GM12878 (cell line): ENCODE measurements around the gene ELL2. TPM values are rescaled to one million over a fixed set of nuclear protein-coding genes. Genes with fewer than 3 reads are reported as not detected.

Experiments used
- ATAC-seq: fragments of 200-7000 bp; cut with Tn5 transposase; 3 replicates; pipeline ENCODE4 v1.9.1; 2020; ENCODE audit warnings: mild to moderate bottlenecking, moderate library complexity
- BruUV-seq: library from RNA; stranded (reverse); fragments of 400-500 nt; replicated peaks from 2 replicates; lab custom pipeline; 2021; lab: Mats Ljungman, UMichigan
- CTCF ChIA-PET: fragments of 300-600 bp; sonication (Branson Sonifier 250); formaldehyde crosslinking; extraction: SDS; loops from one replicate; lab custom pipeline; 2021; ENCODE audit warnings: inconsistent platforms; lab: Yijun Ruan, JAX
- POLR2A ChIA-PET: fragments of 350-600 bp; formaldehyde crosslinking; extraction: SDS; loops from one replicate; lab custom pipeline; 2021; ENCODE audit warnings: inconsistent platforms; lab: Charles Lee
- RAD21 ChIA-PET: fragments of 300-600 bp; sonication (Branson Sonifier 250); formaldehyde crosslinking; loops from one replicate; lab custom pipeline; 2023; ENCODE audit warnings: antibody characterized with exemption; ENCODE audit not compliant: unreplicated experiment; lab: Charles Lee
- SMC1A ChIA-PET: fragments of 300-600 bp; sonication (Branson Sonifier 250); formaldehyde crosslinking; loops from one replicate; lab custom pipeline; 2023; ENCODE audit not compliant: unreplicated experiment, uncharacterized antibody; lab: Charles Lee
- DNase-seq: peaks from one replicate; pipeline ENCODE4 v3.0.0-alpha.2; 2011; ENCODE audit warnings: low read depth, low spot score
- FAIRE-seq: peaks from 3 replicates; lab custom pipeline; 2011; peaks lifted over from hg19 to GRCh38; lab: Jason Lieb, UNC
- H2AFZ ChIP-seq: 2 replicates; pipeline ENCODE4 v1.6.0; 2011; ENCODE audit warnings: low read depth, low read length, control low read depth; ENCODE audit not compliant: control insufficient read depth
- H3K27ac ChIP-seq: 2 replicates; pipeline ENCODE4 v1.5.1; 2011; ENCODE audit warnings: control low read depth; ENCODE audit not compliant: control insufficient read depth, insufficient read depth
- H3K27me3 ChIP-seq, 2 experiments: replicated peaks in 1 of 2; 2 replicates each; pipeline versions ENCODE4 v1.6.0 to v1.6.1; 2011; ENCODE audit warnings: low read length in 1 of 2; ENCODE audit not compliant: control insufficient read depth in 2 of 2, insufficient read depth in 2 of 2
- H3K36me3 ChIP-seq, 2 experiments: 2 replicates each; pipeline ENCODE4 v1.5.1; 2011; ENCODE audit warnings: low read length in 1 of 2; ENCODE audit not compliant: control insufficient read depth in 2 of 2, insufficient read depth in 2 of 2
- H3K4me1 ChIP-seq: 2 replicates; pipeline ENCODE4 v1.6.1; 2011; ENCODE audit warnings: mild to moderate bottlenecking, low read length, moderate library complexity, mixed read lengths; ENCODE audit not compliant: control insufficient read depth, insufficient read depth
- H3K4me2 ChIP-seq: 2 replicates; pipeline ENCODE4 v1.6.0; 2011; ENCODE audit warnings: control low read depth; ENCODE audit not compliant: control insufficient read depth, insufficient read depth
- H3K4me3 ChIP-seq: fragments of 200-600 bp; sonication (generic); 2 replicates; pipeline ENCODE4 v1.5.1; 2016
- H3K79me2 ChIP-seq: 2 replicates; pipeline ENCODE4 v1.6.0; 2011; ENCODE audit warnings: low read length; ENCODE audit not compliant: control insufficient read depth, insufficient read depth
- H3K9ac ChIP-seq: 2 replicates; pipeline ENCODE4 v1.8.0; 2011; ENCODE audit warnings: low read length, control low read depth, mixed read lengths; ENCODE audit not compliant: control insufficient read depth, insufficient read depth
- H3K9me3 ChIP-seq: replicated peaks from 3 replicates; pipeline ENCODE4 v1.5.1; 2011; ENCODE audit warnings: mild to moderate bottlenecking, low read length; ENCODE audit not compliant: control insufficient read depth, insufficient read depth
- H4K20me1 ChIP-seq: 2 replicates; pipeline ENCODE4 v1.6.0; 2011; ENCODE audit not compliant: control insufficient read depth, insufficient read depth
- ATF2 ChIP-seq: IDR thresholded peaks from 2 replicates; pipeline ENCODE4 v1.6.1; 2012; ENCODE audit warnings: low read length, inconsistent platforms
- CBX3 ChIP-seq: fragments of 200-600 bp; sonication (generic); IDR thresholded peaks from 2 replicates; pipeline ENCODE4 v1.6.1; 2016; ENCODE audit warnings: low read depth, borderline replicate concordance
- CHD2 ChIP-seq: IDR thresholded peaks from 2 replicates; pipeline ENCODE4 v1.6.1; 2011; ENCODE audit warnings: low read depth, low read length, improper control_type of control experiment, borderline replicate concordance
- E2F8 ChIP-seq: fragments of 450-650 bp; IDR thresholded peaks from 2 replicates; pipeline ENCODE4 v1.6.1; 2018; ENCODE audit warnings: mild to moderate bottlenecking, low read depth, moderate library complexity; ENCODE audit not compliant: partially characterized antibody
- EZH2 ChIP-seq: IDR thresholded peaks from 2 replicates; pipeline ENCODE4 v1.6.1; 2012; ENCODE audit warnings: low read depth, mild to moderate bottlenecking, control low read depth, inconsistent platforms, low read length, borderline replicate concordance; ENCODE audit not compliant: control insufficient read depth
- FOXK2 ChIP-seq: fragments of 450-650 bp; IDR thresholded peaks from 2 replicates; pipeline ENCODE4 v1.6.1; 2017; ENCODE audit warnings: mild to moderate bottlenecking, moderate library complexity
- GABPA ChIP-seq: IDR thresholded peaks from 2 replicates; pipeline ENCODE4 v1.6.1; 2014; ENCODE audit warnings: antibody characterized with exemption, low read depth, mild to moderate bottlenecking, inconsistent platforms
- MXI1 ChIP-seq: fragments of 150-350 bp; IDR thresholded peaks from 2 replicates; pipeline ENCODE4 v1.6.1; 2011; ENCODE audit warnings: low read depth, mild to moderate bottlenecking, inconsistent platforms, low read length, improper control_type of control experiment
- PAX5 ChIP-seq: IDR thresholded peaks from 2 replicates; pipeline ENCODE4 v1.6.1; 2011; ENCODE audit warnings: low read depth, low read length, borderline replicate concordance
- PML ChIP-seq: IDR thresholded peaks from 2 replicates; pipeline ENCODE4 v1.6.1; 2012; ENCODE audit warnings: low read length, inconsistent platforms
- POLR2A ChIP-seq: IDR thresholded peaks from 2 replicates; pipeline ENCODE4 v1.6.1; 2011; ENCODE audit warnings: low read depth, mild to moderate bottlenecking, low read length
- PRDM15 ChIP-seq: fragments of 450-650 bp; formaldehyde crosslinking; IDR thresholded peaks from 2 replicates; pipeline ENCODE4 v1.4.0; 2020; ENCODE audit warnings: mild to moderate bottlenecking, moderate library complexity
- RELB ChIP-seq: fragments of 450-650 bp; IDR thresholded peaks from 2 replicates; pipeline ENCODE4 v1.6.1; 2017; ENCODE audit warnings: low read depth, mild to moderate bottlenecking, moderate library complexity
- TCF7 ChIP-seq: IDR thresholded peaks from 2 replicates; pipeline ENCODE4 v1.6.1; 2014; ENCODE audit warnings: antibody characterized with exemption, borderline replicate concordance
- WGBS: methylation state at CpG from one replicate; pipeline ENCODE4 v1.1.6; 2016; ENCODE audit warnings: low lambda C conversion rate; ENCODE audit not compliant: insufficient replicate concordance, insufficient coverage; ENCODE audit errors: missing lambda C conversion rate; 5-methylcytosine and 5-hydroxymethylcytosine counted together
- in situ Hi-C: fragments of 300-500 bp; cut with MboI; formaldehyde crosslinking; loops from 9 replicates; pipeline ENCODE4 v1.14.3; 2018; ENCODE audit warnings: mixed read lengths
- intact Hi-C: fragments of 100-400 bp; cut with micrococcal nuclease; formaldehyde crosslinking; loops from one replicate; pipeline ENCODE4 v1.14.2; 2022; ENCODE audit not compliant: unreplicated experiment
- polyA plus RNA-seq, 11 experiments: library from polyadenylated mRNA; depleted of rRNA in 4 of 11; unstranded in 6 of 11; stranded (reverse) in 5 of 11; fragments of >200 nt; fragmentation: Nextera tagmentation in 4 of 11; fragmentation: Illumina TruSeq in 1 of 11; extraction: Ambion mirVana in 4 of 11; extraction: Trizol in 1 of 11; gene quantifications; 1 replicate in 1 of 11; 2 replicates in 10 of 11; pipeline versions ENCODE4 v1.2.1 to v1.2.3, GENCODE V29; 2011 to 2016; ENCODE audit warnings: inconsistent platforms in 2 of 11, missing spikeins in 2 of 11, low read depth in 1 of 11
- total RNA-seq, 4 experiments: library from RNA; depleted of rRNA in 3 of 4; stranded (reverse); fragments of >200 nt in 3 of 4; fragmentation: Illumina TruSeq in 1 of 4; extraction: Trizol in 1 of 4; gene quantifications; 2 replicates each; pipeline versions ENCODE4 v1.2.1 to v1.2.3, GENCODE V29; 2013 to 2021

Gene ELL2
- total and polyA plus RNA-seq, 10 of the 15 experiments (the other 5 are each of a cell fraction or from before 2014, with no cell fraction given): 24.2 to 91.4 (median 57.4) TPM

GRCh38 chr5:95884511-95884910, 77.1 kb downstream of the ELL2 start:
- Histone ChIP-seq H3K27me3 (no peaks in the 10 kb centered on the region; a peak in 1 of 4 replicates), H3K9me3 (no peaks in the 10 kb centered on the region; the same call in 2 of the 3 replicates), H3K36me3 (peaks cover 0 to 7% of the 10 kb centered on the region in 2 experiments; a peak in 1 of 4 replicates), H2AFZ (no peak overlapping the region), H4K20me1 (no peaks in the 10 kb centered on the region), H3K9ac (no peak overlapping the region), H3K4me2 (peak overlapping the region; percentile 46), H3K4me3 (no peak overlapping the region), H3K4me1 (peaks cover 9% of the 10 kb centered on the region; the same call in 1 of the 2 replicates), H3K79me2 (no peaks in the 10 kb centered on the region), H3K27ac (no peak overlapping the region)
- in situ Hi-C loops: no loop called here
- WGBS: 62% methylated on average over 1 of the region's 1 CpG
- FAIRE-seq (no peak), DNase-seq (no peak), ATAC-seq (no peak)
- intact Hi-C loops: loop anchor here (2.0 kb wide), 1 partner anchor 26 kb away; no protein-coding TSS in a partner anchor
- ChIA-PET RAD21 (interaction anchor here (0.7 to 3.0 kb wide), 9 partner anchors 10 to 453 kb away, joined by 3 to 29 read pairs (median 3); no protein-coding TSS in a partner anchor), CTCF (interaction anchor here (1.2 to 2.3 kb wide), 4 partner anchors 10 to 25 kb away, joined by 3 to 7 read pairs (median 4); no protein-coding TSS in a partner anchor), POLR2A (interaction anchor here (1.0 to 1.6 kb wide), 3 partner anchors 9 to 24 kb away, joined by 3 to 4 read pairs (median 3); no protein-coding TSS in a partner anchor), SMC1A (interaction anchor here (0.8 to 2.5 kb wide), 12 partner anchors 9 to 451 kb away, joined by 3 to 22 read pairs (median 4); no protein-coding TSS in a partner anchor)
- no TSS peak for BruUV-seq
- TF ChIP-seq FOXK2 (no peak), TCF7 (no peak), GABPA (no peak), PAX5 (no peak), POLR2A (no peak), ATF2 (no peak), MXI1 (no peak), CHD2 (no peak), E2F8 (no peak), EZH2 (no peak), PML (no peak), PRDM15 (no peak), CBX3 (no peak), RELB (no peak)
